IPS-18a (cell line): Measurements from ENCODE around the gene CHRNB2.

ENCODE experiments used
- H3K27ac ChIP-seq: one replicate; pipeline ENCODE4 v1.5.1; 2013; ENCODE audit warnings: low read length
- H3K27me3 ChIP-seq: one replicate; pipeline ENCODE4 v1.6.1; 2013; ENCODE audit warnings: mild to moderate bottlenecking, low read length; ENCODE audit not compliant: control insufficient read depth, insufficient read depth
- H3K36me3 ChIP-seq: one replicate; pipeline ENCODE4 v1.6.1; 2013; ENCODE audit warnings: low read depth, low read length; ENCODE audit not compliant: control insufficient read depth
- H3K4me1 ChIP-seq: one replicate; pipeline ENCODE4 v1.6.1; 2013; ENCODE audit warnings: low read depth, low read length; ENCODE audit not compliant: control insufficient read depth
- H3K4me3 ChIP-seq: one replicate; pipeline ENCODE4 v1.5.1; 2013; ENCODE audit warnings: low read length
- H3K9ac ChIP-seq: one replicate; pipeline ENCODE4 v1.6.1; 2013; ENCODE audit warnings: mild to moderate bottlenecking, low read length, moderate library complexity
- H3K9me3 ChIP-seq: one replicate; pipeline ENCODE4 v1.6.1; 2013; ENCODE audit warnings: low read depth, low read length; ENCODE audit not compliant: control insufficient read depth

The CHRNB2 gene

GRCh38 chr1:154541231-154541630, 26.3 kb upstream of the CHRNB2 start:
- Histone ChIP-seq H3K9me3 (no peaks in the 10 kb centered on the region), H3K27me3 (no peaks in the 10 kb centered on the region), H3K4me3 (no peak overlapping the region), H3K9ac (no peak overlapping the region), H3K27ac (no peak overlapping the region), H3K4me1 (no peaks in the 10 kb centered on the region), H3K36me3 (no peaks in the 10 kb centered on the region)

GRCh38 chr1:154546264-154547063, 21.1 kb upstream of the CHRNB2 start:
- no peak overlapping the region for H3K9ac ChIP-seq

GRCh38 chr1:154547105-154547732, 20.4 kb upstream of the CHRNB2 start:
- Histone ChIP-seq H3K4me3 (no peak overlapping the region), H3K36me3 (peaks cover 33% of the 10 kb centered on the region), H3K4me1 (no peaks in the 10 kb centered on the region), H3K9me3 (no peaks in the 10 kb centered on the region), H3K9ac (no peak overlapping the region), H3K27me3 (no peaks in the 10 kb centered on the region), H3K27ac (no peak overlapping the region)

More at GRCh38 chr1:154546264-154547063, 21.1 kb upstream of the CHRNB2 start:
- Histone ChIP-seq H3K4me1 (no peaks in the 10 kb centered on the region), H3K9me3 (no peaks in the 10 kb centered on the region), H3K27me3 (no peaks in the 10 kb centered on the region), H3K4me3 (no peak overlapping the region), H3K36me3 (peaks cover 26% of the 10 kb centered on the region), H3K27ac (no peak overlapping the region)

GRCh38 chr1:154548028-154548427, 19.6 kb upstream of the CHRNB2 start:
- Histone ChIP-seq H3K36me3 (peaks cover 41% of the 10 kb centered on the region), H3K4me1 (no peaks in the 10 kb centered on the region), H3K27ac (no peak overlapping the region)

DNA sequence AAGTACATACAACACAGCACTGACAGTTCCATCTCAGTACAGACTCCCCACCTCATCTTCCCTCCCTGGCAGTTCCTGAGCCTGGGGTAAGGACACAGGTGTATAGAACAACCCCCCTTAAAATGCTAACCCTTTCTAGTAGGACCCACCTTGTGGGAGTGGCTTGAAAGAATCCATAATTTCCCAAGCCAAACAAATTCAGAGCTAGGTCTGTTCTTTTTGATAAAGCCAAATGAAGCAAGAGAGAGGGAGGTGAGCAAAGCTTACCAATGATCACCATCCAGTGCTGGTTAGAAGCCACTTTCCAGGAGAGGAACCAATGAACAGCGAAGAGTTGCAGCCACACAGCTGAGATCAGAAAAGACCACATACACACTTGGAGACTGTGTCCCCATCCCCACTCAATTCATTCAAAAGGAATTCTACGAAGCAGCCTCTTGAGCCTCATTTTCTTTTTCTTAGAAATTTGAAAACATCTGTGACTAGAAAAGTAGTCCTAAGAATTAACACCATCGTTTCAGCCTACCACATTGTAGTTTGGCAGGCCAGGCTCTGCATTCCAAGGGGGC, 18.3 kb upstream of the CHRNB2 start:
- no peaks in the 10 kb centered on the region for H3K27me3 ChIP-seq
- no peaks in the 10 kb centered on the region for H3K9me3 ChIP-seq
- no peak overlapping the region for H3K9ac ChIP-seq
- no peaks in the 10 kb centered on the region for H3K4me1 ChIP-seq
- no peak overlapping the region for H3K4me3 ChIP-seq
- no peak overlapping the region for H3K27ac ChIP-seq
- peaks cover 54% of the 10 kb centered on the region for H3K36me3 ChIP-seq

More at GRCh38 chr1:154548028-154548427, 19.6 kb upstream of the CHRNB2 start:
- Histone ChIP-seq H3K4me3 (no peak overlapping the region), H3K9ac (no peak overlapping the region), H3K9me3 (no peaks in the 10 kb centered on the region), H3K27me3 (no peaks in the 10 kb centered on the region)

GRCh38 chr1:154550070-154550469, 17.5 kb upstream of the CHRNB2 start:
- no peaks in the 10 kb centered on the region for H3K9me3 ChIP-seq
- H3K27ac ChIP-seq, result no peak overlapping the region
- no peaks in the 10 kb centered on the region for H3K4me1 ChIP-seq
- H3K36me3 ChIP-seq, result peaks cover 62% of the 10 kb centered on the region
- no peak overlapping the region for H3K9ac ChIP-seq
- H3K4me3 ChIP-seq, result no peak overlapping the region
- no peaks in the 10 kb centered on the region for H3K27me3 ChIP-seq

DNA sequence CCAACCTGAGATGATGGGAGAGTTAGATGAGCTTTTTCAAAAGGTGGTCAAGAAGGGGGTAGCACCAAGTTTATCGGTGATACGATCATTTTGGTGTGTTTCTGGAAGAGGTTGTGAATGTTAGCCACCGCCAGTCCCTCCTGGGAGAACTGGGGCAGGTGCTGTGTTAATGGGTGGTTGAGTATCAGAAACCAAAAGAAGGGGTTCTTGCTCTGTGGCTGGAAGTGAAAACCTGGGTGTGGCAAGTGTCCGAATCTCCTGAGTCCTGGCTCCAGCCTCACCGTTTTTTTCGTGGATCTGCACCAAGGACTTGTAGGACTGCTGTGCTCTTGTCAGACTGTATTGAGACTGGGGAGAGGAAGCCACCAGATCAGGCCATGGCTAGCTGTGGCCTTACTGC, 16.9 kb upstream of the CHRNB2 start:
- no peak overlapping the region for H3K27ac ChIP-seq
- no peaks in the 10 kb centered on the region for H3K4me1 ChIP-seq
- H3K36me3 ChIP-seq, result peaks cover 68% of the 10 kb centered on the region
- H3K9ac ChIP-seq, result no peak overlapping the region
- H3K27me3 ChIP-seq, result no peaks in the 10 kb centered on the region
- no peaks in the 10 kb centered on the region for H3K9me3 ChIP-seq
- H3K4me3 ChIP-seq, result no peak overlapping the region

- H3K4me1 ChIP-seq, result peaks cover 6% of the 10 kb centered on the region
- no peaks in the 10 kb centered on the region for H3K27me3 ChIP-seq
- H3K9me3 ChIP-seq, result no peaks in the 10 kb centered on the region
- no peak overlapping the region for H3K27ac ChIP-seq
- H3K36me3 ChIP-seq, result peaks cover 71% of the 10 kb centered on the region
- no peak overlapping the region for H3K4me3 ChIP-seq
- no peak overlapping the region for H3K9ac ChIP-seq
Observed at GRCh38 chr1:154551474-154551873, 16.1 kb upstream of the CHRNB2 start.

GRCh38 chr1:154552036-154552435, 15.5 kb upstream of the CHRNB2 start:
- Histone ChIP-seq H3K27me3 (no peaks in the 10 kb centered on the region), H3K9me3 (no peaks in the 10 kb centered on the region), H3K4me1 (peaks cover 12% of the 10 kb centered on the region), H3K27ac (no peak overlapping the region), H3K36me3 (peaks cover 71% of the 10 kb centered on the region), H3K4me3 (no peak overlapping the region), H3K9ac (no peak overlapping the region)

DNA sequence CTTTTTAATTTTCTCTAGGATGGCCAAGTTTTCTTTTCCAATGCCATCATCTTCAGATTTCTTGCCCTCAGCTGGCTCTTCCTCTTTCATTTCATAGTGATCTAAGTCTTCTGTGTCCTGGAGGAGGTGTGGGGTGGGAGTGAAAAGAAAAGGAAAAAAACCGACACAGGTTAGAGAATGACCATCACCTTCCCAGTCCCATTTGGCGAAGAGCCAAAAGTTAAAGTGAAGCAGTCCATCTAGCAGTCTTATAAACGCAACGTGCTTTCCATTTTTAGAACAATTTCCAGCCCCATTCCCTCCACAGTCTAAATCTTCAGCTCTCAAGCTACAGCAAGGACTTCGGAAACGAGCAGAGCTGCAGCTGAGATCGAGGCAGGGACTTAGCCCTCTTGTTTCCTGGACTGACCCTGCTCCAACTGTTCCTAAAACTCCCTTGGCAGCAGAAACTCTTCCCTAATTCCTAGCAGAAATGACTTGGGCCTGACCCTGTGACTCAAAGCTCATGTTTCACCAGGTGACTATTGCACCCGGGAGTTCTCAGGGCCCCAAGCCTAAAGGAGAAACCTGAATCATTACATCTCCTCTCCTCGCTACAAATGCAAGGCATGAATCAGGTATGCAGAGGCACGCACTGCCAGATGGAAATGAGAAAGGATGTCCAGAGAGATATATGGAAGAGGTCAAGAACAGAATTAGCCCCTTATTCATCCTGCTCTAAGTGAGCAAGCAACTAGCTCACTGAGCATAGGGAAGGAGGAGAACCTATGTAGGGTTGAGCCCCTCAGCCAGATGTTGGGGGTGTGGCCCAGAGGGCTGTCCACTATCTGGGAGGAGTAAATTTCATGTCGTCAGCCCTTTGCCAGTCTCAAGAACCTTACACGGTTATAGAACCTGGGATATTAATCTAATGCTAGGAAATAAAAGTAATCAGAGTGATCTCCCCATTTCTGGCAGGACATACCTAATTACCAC, 14.2 kb upstream of the CHRNB2 start:
- peaks cover 71% of the 10 kb centered on the region for H3K36me3 ChIP-seq

DNA sequence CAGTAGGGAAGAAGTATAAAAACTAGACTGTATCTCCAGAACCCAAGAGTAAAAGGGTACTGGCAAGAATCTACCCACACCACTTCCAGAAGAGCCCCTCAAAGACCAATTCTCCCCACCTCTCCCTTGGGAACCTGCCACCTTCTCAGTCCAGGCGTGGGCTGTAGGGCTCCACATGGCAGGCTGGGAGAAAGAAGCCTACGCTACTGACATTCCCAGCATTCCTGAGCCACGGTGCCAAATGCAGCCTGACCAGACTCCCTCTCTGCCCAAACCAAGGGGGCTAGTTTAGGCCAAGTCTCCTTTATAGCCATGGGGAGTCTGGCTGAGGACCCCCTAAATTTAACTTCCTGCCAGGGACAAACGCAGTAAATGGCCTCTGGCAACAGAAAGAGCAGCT, 11.2 kb upstream of the CHRNB2 start:
- peaks cover 46% of the 10 kb centered on the region for H3K36me3 ChIP-seq
- no peaks in the 10 kb centered on the region for H3K27me3 ChIP-seq
- peaks cover 24% of the 10 kb centered on the region for H3K4me1 ChIP-seq
- H3K9ac ChIP-seq, result peak overlapping the region; percentile 58
- no peaks in the 10 kb centered on the region for H3K9me3 ChIP-seq
- peak overlapping the region; percentile 7 for H3K27ac ChIP-seq
- peak overlapping the region; percentile 60 for H3K4me3 ChIP-seq

More for the DNA sequence above, 14.2 kb upstream of the CHRNB2 start:
- H3K9me3 ChIP-seq, result no peaks in the 10 kb centered on the region
- peaks cover 19% of the 10 kb centered on the region for H3K4me1 ChIP-seq
- H3K27me3 ChIP-seq, result no peaks in the 10 kb centered on the region
- H3K27ac ChIP-seq, result no peak overlapping the region
- H3K9ac ChIP-seq, result no peak overlapping the region
- no peak overlapping the region for H3K4me3 ChIP-seq
